ENCODE results near the gene TACR1.
"Not testable (repeated sequence)": the region's sequence is repeated elsewhere in the genome, so short reads cannot be mapped to it uniquely, and the experiment has no call there.

The TACR1 gene

DNA sequence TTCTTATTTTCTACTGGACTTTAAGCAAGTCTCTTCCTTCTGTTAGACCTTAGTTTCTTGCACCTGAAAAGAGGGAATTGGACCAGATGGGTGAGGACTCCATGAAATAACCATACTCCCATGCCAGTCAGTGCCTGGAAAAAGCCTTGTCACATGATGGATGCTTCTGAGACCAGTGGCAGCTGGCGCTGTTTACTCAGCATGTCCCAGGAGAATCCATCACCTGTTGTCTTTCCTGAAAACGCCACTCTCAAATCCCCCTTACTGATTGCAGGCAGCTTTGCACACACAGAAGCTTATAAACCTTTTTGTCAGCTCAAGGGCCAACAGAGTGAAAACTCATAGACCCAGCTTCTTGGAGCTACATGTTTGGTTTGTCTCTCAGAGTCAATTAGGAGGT, 123.2 kb downstream of the TACR1 start:
- DNase-seq, result no peak

DNA sequence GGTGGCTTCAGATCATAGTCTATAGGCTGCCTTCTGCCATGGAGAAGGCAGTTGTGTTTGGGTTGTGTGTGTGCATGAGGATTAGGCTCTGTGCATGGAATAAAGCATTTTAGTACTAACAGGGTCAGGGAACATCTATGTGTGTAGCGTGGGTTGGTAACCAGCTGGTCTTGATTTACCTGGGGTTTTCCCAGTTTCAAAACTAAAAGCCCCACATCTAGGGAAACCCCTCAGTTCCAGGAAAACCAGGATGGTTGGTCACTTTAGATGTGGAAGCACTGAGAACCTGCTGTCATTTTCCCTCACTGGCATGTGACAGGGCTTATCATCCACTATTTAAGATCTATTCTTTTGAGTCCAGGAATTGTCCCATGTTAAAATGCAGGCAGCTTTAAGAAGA, 124.6 kb downstream of the TACR1 start:
- DNase-seq, result no peak

DNA sequence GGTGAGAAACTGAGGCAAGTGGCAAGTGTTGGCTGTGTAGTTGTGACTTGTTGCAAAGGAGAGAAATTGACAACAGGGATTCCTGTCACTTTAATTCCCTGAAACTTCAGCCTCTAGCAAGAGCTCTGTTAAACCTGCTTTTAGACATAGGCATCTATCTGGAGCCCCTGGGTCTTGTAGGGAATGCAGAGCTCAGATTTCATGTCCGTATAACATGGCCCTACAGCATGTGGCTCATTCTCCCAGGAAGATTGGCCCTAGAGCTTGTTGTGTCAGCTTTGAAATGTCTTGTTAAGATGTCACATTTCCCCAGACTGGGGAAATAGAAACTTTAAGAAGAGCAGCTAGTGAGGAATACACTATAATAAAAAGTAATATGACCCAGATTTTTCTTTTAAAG, 125.1 kb downstream of the TACR1 start:
- no peak for DNase-seq

DNA sequence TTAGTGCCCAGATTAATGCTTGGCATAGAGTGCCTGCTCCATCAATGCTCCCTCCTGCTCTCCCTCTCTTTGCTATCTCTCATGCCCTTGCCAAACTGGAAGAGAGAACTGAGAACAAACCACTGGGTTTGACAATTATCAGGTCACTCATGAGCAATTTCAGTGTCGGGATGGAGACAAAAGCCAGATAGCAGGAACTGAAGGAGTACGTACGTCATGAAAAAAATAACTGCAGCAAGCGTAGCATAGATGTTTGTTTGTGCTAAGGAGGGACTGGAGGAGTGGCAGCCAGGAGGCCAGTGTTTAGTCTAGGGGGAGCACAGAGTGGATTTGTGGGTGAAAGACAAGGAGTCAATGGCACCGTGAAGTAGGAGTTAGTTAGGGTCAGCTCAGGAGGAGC, 127.6 kb downstream of the TACR1 start:
- DNase-seq, result no peak

DNA sequence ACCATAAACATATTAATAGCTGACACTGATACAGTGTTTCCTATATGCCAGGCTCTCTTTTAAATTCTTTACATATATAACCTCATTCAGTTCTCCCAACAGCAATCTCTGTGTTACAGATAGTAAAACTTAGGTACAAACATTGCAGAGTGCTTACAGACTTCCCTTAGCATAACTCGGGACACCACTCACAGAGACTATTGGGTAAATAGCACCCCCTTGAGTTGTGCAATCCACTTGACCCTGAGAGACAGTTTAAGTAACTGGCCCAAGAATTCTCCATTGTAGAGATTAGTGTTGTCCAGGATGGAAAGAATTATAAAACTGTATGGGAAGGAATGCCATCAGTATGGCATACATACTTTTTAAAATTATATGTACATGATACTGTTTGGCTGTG, 130.8 kb downstream of the TACR1 start:
- DNase-seq, result no peak

DNA sequence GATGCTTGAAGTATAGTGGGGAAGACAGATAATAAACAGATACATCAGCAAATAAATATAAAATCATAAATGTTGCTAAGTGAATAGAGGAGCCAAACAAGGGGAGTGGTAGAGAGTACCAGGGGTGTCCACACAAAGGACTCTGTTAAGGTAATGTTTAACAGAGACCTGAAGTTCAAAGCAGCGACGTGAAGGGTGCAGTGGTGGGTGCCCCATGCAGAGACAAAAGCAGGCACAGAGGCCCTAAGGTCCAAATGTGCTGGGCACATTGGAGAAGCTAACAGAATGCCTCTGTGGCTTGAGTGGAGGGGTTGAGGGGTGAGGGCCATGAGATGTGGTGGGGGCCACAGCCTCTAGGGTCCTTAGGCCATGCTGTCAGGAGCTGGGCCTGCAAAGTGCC, 131.8 kb downstream of the TACR1 start:
- no peak for DNase-seq

DNA sequence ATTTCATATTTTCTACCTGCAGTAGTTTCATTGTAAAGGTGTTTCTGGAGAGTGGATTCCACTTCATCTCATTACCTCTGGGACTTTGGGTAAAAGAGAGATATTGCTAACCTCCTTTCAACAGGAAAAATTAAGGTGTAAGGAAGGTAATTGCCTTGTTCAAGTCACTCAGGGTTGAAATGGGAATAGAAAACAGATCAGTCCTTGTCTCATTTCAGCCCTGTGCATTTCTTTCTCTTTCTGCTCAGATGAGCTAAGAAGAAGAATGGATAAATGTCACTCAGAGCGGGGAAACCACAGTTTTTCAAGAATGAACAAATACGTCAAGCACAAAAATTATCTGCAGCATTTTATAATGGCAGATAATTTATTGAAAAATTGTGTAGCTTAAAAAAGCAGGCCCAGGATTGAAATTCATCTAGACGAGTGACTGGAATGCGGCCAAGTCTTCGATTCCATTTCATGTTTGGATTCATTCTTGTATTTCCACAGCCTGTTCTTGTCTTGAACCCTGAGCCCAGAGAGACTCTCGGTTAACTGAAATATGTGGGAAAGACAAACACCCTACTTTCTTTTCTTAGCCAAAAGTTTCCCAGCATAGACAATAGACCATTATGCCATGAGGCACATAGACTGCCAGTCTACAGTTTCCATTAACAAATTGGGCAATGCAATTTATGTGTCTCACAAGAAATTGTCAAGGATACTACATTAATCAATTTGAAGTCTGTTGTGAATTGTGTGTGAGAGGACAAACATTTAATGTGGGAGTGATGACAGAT, 133.0 kb downstream of the TACR1 start:
- DNase-seq, result no peak

DNA sequence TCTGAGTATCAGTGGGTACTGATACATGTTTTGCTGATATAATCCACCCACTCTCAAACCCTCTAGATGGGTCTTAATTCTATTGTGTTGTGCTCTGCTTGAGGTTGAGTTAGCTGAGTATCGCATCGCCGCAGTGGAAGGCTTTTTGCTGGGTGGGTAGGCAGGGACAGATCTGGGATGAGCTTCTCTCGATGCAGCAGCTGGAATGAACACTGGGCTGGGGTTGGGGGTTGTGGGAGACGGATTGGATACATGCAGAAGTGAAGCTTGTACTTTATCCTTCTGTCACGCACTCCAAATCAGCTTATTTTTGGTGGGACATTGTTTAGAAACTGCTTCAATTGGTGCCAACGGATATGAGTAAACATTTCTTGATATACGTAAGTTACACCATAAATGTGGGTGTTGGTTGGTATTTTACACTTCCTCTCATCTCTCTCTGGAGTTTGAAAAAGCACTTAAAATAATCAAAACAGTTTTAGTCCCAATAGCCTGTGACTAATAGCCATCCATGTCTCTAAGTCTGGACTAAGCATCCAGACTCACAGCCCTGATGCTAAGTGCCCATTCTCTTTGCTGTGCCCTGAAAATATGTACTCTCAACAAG, 133.8 kb downstream of the TACR1 start:
- DNase-seq, result no peak

DNA sequence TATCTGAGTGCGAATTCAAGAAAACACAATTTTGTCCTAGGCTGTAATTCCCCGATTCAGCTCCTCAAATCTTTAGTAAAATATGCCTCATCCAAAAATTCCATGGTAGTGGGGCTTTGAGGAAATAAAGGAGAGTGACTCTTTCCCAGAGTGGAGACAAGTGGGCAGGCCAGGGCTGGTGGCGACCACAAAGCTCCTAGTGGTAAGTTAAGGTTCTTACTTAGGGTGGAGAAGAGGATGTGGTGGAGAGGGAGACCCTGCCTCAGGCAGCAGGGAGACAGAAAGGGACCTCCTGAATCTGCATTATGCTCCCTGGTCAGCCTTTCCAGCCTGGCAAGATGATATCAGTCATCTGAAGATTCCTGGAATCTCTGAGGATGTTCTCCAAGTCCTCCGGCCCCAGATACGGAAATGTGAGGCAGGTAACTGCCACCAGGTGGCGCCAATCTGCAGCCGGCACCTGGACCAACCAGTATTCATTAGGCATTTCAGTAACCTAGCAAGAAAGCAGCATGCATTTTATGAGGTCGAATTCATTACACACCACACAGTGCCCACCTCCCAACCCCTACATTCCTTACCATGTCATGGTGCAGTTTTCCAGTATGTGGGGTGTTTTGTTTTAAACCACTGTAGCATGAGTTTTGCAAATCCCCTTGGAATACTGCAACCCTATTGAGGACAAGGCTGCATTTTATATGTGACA, 134.5 kb downstream of the TACR1 start:
- peak; percentile 59 for DNase-seq

DNA sequence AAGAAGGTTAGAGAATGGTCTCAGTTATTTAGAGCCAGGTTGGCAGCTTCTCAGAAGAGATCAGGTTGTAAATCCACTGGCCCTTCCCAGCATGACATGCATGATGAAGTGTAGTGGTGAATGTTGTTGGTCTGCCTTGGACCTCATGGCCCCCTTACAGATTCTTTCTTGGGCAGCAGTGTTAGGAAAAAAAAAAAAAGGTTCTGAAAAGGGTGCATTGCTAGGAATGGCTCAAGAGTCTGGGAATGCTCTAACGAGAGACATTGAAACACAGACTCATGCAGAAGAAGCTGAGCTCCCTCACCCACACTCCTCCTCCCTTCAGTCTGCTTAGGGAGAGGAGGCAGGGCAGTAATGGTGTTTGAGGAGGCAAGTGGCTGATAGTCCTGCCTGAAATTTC, 135.4 kb downstream of the TACR1 start:
- DNase-seq, result no peak

DNA sequence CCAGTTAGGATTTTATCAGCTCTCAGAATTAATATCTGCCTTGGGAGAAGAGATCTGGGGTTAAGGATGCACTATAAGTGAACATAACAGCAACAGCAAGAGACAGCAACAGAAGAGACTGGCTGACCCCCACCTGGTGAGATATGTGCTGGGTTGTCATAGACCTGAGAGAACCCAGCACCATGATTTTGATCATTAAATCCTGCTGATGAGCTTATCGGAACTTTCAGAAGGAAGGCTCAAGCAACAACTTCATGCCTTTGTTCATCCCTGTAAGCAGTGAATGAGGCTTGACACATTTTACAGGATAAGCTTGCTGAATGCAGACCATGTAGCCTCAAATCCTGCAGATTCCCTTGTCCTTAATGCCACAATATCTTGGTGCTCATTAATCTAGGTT, 140.9 kb downstream of the TACR1 start:
- no peak for DNase-seq

DNA sequence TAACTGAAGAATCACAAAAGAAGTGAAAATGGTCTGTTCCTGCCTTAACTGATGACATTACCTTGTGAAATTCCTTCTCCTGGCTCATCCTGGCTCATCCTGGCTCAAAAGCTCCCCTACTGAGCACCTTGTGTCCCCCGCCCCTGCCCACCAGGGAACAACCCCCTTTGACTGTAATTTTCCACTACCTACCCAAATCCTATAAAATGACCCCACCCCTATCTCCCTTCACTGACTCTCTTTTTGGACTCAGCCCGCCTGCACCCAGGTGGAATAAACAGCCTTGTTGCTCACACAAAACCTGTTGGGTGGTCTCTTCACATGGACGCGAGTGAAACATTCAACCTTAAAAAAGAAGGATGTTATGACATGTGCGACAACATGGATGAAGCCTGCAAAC, 142.2 kb downstream of the TACR1 start:
- not testable (repeated sequence) for DNase-seq

DNA sequence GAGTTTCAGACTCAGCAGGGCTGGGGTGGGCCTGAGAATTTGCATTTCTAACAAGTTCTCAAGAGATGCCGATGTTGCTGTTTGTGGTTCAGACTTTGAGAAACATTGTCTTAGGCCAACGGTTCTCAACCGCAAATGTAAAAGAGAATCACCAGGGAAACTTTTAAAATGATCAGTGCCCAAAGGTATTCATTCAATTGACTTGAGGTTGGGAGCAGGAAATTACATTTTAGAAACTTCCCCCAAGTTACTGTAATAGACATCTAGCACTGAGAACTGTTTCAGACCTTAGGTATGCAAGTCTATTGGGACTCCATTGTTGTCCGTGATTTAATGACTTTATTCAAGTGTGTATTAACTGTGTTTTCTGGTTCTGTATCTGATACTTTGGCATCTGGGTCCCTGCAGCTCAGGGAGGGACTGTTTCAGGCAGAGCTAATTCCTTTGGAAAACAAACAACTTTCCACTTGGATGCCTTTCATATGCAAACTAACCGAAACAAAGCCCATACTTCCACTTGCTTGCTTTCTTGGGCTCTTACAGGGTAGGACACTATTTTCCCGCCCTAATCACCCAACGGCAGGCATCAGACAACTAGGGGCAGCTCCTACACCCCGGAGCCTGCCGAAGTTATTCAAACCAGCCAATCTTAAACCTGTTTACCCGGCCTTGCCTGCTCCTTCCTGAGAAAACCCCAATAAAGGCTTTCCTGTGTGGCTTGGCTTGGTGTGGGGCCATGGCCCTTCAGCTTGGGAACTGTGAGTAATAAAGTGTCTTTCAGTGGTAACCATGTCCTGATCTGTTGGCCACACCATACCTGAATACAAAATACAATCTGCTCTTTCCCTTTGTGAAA, 143.3 kb downstream of the TACR1 start:
- DNase-seq, result no peak

DNA sequence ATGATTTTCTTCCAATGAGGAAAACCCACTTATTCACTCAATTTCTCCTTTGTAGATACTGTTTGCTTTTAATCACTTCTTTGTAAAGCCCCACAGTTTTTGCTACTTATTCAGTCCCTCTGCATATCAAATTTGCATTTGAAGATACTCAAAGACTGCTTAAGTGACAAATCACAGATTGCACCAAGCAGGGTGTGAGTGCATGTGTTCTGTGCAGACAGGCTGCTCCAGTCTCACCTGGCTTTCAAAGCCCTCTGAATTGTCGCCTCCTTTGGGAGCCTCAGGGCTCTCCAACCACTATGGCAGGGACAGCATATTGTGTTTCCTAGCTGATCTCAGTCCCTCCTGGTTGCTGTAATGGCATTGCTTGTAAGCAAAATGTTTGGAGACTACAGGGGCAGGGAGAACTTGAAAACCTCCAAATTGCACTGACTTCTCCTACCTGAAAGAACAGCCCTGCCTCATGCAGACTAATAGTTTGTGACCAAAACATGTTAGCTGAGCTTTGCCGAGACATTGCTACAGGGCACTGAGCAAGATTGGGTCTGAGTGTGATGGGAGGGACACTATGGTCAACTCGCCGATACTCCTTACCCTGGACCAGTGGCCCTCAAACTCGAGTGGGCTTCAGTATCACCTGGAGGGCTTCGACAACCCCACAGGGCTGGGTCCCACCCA, 144.0 kb downstream of the TACR1 start:
- no peak for DNase-seq

DNA sequence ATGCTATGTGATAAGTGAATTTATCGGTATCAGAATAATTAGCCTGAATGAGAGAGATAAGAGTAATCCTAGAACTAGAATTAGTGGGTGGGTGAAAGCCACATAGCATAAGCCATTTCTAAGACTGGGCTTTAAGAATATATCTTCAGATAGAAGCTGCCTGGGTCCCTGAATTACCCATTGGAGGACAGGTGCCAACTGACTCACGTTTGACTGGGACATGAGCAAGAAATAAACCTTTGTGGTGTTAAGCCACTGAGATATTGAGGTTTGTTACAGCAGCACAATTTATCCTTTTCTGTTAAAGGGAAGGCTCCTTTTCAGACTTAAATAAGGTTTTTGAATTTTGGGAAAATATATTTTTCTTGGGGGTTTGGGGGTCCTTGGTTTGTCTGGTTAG, 145.0 kb downstream of the TACR1 start:
- DNase-seq, result no peak

DNA sequence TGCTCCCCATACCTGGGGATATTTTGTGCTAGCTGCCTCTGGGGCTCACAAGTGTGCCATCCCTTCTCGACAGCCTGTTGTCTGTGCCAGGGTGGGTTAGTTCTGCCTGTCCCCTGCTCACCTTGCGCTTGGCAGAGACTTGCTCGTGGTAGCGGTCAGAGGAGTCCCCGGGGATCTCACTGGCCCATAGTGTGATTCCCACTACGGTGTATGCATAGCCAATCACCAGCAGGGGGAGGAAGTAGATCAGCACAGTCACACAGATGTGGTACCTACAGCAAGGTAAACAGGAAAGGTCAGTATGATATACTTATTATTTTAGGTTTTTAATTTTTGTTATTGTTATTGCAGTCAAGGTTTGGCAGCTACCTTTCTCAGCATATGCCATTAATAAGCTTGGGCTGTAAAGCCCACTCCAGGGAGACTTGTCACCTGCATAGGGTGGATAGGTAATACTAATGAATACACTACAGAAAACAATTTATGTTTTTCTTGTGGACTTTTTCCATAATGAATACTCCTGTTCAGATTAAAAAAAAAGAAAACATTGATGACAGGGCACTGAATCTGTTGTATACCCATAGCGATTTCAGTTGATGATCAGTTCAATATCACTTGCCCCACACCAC, 145.7 kb downstream of the TACR1 start:
- peak; percentile 16 for DNase-seq

DNA sequence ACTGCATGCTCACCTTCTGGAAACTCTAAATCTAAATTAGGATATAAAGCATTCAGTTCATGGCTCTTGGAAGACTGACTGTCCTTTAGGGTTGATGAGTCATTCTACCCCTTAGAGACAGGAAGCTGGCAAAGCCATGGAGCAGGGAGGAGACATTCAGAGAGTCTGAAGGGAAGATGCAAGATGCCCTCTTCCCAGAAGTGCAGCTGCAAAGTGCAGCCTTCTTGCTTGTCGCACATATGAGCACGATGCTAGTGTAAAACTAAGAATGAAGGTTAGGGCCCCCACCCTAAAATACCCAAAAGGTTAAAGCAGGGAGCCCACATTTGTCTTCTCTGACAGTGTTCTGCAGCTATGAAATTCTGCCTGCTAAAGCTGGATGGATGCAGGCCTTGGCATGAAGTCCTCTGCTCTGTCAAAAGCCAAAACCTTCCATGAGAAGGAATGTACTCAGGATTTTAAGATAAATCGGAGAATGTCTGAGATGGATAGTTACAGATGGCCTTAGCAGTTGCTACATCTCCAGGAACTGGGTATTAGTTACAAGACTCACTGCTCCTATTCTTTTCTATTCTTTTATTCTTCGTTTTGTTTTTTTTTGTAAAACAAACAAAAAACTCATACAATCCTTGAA, 151.2 kb downstream of the TACR1 start:
- no peak for DNase-seq

DNA sequence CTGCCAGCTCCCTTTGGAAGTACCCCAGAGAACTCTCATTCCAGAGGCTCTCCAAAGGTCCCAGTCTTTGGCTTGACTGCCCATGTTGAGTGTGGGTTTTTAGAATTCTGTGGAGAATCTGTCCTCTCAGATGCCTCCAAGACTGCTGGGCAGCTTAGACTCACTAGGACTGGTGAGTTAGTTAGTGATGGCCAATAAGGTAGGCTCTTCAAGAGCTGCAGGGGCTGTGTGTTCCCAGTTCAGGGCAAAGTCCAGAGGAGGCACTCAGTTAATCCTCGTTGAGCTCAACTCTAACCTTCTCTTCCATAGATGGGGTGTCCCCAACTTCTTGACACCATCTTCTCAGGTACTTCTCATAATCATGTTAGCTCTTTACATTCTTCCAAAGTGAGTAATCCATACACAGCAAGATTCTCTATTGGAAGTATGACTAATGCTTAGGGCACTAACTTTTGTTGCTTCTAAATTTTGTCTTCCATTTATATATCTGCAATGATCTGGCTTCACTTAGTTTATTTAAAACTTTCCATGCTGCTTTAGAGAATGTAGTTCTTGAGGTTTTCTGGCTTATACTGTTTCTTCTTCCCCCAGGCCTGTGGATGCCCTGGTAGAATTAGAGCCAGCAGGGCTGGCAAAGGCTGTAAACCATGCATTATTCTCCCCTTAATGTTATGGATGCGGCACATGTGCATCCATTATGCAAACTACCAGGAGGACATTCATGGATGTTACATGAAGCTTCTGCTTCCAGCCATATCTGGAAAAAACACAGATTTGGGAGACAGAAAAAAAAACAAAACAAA, 151.9 kb downstream of the TACR1 start:
- DNase-seq, result no peak

DNA sequence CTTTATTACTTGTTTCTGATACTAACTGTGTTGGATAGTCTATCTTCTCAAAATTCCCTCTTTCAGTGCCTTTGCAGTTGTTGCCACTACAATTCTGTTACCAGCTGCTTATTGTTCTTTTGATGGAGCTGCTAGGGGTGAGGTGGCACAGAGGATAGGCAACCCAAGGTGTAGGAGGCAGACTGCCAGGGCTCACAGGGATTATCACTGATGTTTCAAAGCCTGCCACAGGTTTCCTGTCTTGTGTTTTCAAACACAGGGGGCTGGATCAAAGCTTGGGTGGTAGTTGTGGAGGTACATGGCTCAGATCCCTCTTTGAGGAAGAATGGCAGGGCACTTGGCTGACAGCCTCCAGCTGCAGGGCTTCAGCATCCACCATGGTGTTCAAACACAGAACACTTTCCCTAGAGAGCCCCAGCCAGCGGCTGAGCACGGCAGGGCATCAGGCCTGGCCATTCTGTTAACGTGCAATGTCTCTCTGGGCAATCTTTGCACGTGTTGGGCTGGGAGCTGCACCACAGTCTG, 153.7 kb downstream of the TACR1 start:
- no peak for DNase-seq

DNA sequence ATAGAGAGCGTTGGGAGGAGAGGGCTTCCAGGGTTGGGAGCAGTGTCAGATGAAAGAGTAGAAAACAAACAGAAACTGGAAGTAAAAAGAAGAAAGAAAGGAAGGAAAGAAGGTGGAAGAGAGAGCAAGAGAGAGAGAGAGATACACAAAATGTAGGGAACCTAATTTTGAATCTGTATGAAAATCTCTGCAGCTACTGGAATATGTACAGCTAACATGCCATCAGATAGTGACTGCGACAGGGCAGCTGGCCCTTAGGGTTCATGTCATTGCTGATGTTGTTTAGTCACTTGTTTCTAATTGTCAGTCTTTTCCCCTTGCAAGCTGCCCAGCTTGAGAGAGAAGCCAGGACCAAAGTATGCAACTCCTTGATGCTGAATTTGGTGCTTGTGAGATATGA, 155.0 kb downstream of the TACR1 start:
- no peak for DNase-seq

DNA sequence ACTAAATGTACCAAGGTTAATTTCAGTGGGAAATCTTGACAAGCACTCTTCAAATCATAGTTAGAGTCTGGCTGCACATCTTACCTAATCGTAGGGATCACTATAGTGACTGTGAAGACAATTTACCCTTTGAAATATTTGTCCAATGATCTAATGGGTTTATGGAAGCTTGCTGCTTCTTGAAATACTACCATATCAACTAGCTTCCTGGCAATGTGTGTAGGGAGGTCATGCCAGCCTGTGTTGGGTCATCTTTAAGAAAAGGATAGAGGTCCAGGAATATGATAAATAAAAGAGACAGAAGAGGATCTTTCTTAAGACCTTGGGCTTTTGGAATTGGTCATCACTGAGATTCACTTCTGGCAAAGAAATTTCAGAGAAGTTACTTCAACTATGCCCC, 156.5 kb downstream of the TACR1 start:
- DNase-seq, result no peak
